IPS-15b (cell line): ENCODE results near the gene NME7.
"Not testable (repeated sequence)": the region's sequence is repeated elsewhere in the genome, so short reads cannot be mapped to it uniquely, and the experiment has no call there.

Experiments
- H3K27me3 ChIP-seq: one replicate; pipeline ENCODE4 v1.6.1; 2013; ENCODE audit warnings: low read length; ENCODE audit not compliant: control insufficient read depth, insufficient read depth
- H3K36me3 ChIP-seq: one replicate; pipeline ENCODE4 v1.6.1; 2013; ENCODE audit warnings: low read length; ENCODE audit not compliant: control insufficient read depth, insufficient read depth
- H3K4me1 ChIP-seq: one replicate; pipeline ENCODE4 v1.6.1; 2013; ENCODE audit warnings: mild to moderate bottlenecking, low read length; ENCODE audit not compliant: control insufficient read depth, insufficient read depth
- H3K4me3 ChIP-seq: one replicate; pipeline ENCODE4 v1.5.1; 2013; ENCODE audit warnings: low read depth, low read length
- H3K9ac ChIP-seq: one replicate; pipeline ENCODE4 v1.6.1; 2013; ENCODE audit warnings: low read depth, mild to moderate bottlenecking, low read length
- H3K9me3 ChIP-seq: one replicate; pipeline ENCODE4 v1.6.1; 2013; ENCODE audit warnings: mild to moderate bottlenecking, low read length; ENCODE audit not compliant: control insufficient read depth, insufficient read depth

Gene NME7

GRCh38 chr1:169129109-169129784 lies 238.3 kb downstream of the NME7 start:
- H3K27me3 ChIP-seq = no peaks in the 10 kb centered on the region
- no peaks in the 10 kb centered on the region for H3K9me3 ChIP-seq
- peaks cover 4% of the 10 kb centered on the region for H3K4me1 ChIP-seq
- H3K36me3 ChIP-seq = peaks cover 8% of the 10 kb centered on the region
- no peak overlapping the region for H3K9ac ChIP-seq
- no peak overlapping the region for H3K4me3 ChIP-seq

DNA sequence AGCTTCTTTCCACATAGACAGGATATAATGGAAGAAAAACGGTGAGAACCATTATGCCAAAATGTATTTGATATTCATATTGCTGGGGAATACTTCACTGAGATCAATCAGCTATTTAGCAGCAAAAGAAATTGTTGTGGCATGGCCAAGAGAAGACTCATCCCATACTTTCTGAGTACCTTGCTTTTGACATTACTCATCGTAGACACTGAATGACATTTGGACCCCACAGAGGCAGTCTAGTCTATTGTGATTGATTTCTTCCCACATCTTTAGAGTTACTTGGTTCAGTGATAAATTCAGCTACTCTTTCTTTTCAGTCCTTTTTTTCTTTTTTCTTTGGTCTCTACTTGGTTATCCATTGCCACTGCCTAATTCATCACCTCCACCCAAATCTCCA lies 239.0 kb downstream of the NME7 start:
- H3K4me3 ChIP-seq = no peak overlapping the region
- H3K9me3 ChIP-seq = no peaks in the 10 kb centered on the region
- no peak overlapping the region for H3K9ac ChIP-seq
- H3K27me3 ChIP-seq = no peaks in the 10 kb centered on the region
- peaks cover 8% of the 10 kb centered on the region for H3K36me3 ChIP-seq
- peaks cover 2% of the 10 kb centered on the region for H3K4me1 ChIP-seq

- H3K9me3 ChIP-seq = no peaks in the 10 kb centered on the region
- no peaks in the 10 kb centered on the region for H3K4me1 ChIP-seq
- no peak overlapping the region for H3K9ac ChIP-seq
- no peak overlapping the region for H3K4me3 ChIP-seq
- peaks cover 8% of the 10 kb centered on the region for H3K36me3 ChIP-seq
- H3K27me3 ChIP-seq = no peaks in the 10 kb centered on the region
Measured at GRCh38 chr1:169127305-169127704, 240.3 kb downstream of the NME7 start.

DNA sequence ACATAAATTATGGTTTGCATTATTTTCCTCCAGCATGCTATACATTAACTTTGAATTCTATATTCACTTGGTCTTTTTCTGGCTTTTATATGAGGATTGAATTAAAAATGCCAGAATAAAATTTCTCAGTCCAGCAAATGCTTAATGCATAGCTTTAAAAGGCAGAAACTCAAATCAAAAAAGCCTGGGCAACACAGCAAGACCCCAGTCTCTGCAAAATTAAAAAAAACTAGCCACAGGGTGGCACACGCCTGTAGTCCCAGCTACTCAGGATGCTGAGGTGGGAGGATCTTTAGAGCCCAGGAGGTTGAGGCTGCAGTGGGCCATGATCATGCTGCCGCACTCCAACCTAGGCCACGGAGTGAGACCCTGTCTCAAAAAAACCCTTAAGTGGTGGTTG lies 241.3 kb downstream of the NME7 start:
- no peaks in the 10 kb centered on the region for H3K4me1 ChIP-seq
- no peaks in the 10 kb centered on the region for H3K27me3 ChIP-seq
- H3K4me3 ChIP-seq = no peak overlapping the region
- H3K9ac ChIP-seq = no peak overlapping the region
- H3K36me3 ChIP-seq = peaks cover 8% of the 10 kb centered on the region
- H3K9me3 ChIP-seq = no peaks in the 10 kb centered on the region

GRCh38 chr1:169125597-169125996 lies 242.0 kb downstream of the NME7 start:
- H3K4me1 ChIP-seq, H3K9ac ChIP-seq, H3K36me3 ChIP-seq: not testable (repeated sequence)

GRCh38 chr1:169124459-169124858 lies 243.1 kb downstream of the NME7 start:
- Histone ChIP-seq H3K9me3 (no peaks in the 10 kb centered on the region), H3K27me3 (no peaks in the 10 kb centered on the region), H3K36me3 (peaks cover 3% of the 10 kb centered on the region), H3K4me1 (peaks cover 3% of the 10 kb centered on the region), H3K9ac (no peak overlapping the region), H3K4me3 (no peak overlapping the region)

More at GRCh38 chr1:169125597-169125996, 242.0 kb downstream of the NME7 start:
- H3K27me3 ChIP-seq, H3K4me3 ChIP-seq, H3K9me3 ChIP-seq: not testable (repeated sequence)

DNA sequence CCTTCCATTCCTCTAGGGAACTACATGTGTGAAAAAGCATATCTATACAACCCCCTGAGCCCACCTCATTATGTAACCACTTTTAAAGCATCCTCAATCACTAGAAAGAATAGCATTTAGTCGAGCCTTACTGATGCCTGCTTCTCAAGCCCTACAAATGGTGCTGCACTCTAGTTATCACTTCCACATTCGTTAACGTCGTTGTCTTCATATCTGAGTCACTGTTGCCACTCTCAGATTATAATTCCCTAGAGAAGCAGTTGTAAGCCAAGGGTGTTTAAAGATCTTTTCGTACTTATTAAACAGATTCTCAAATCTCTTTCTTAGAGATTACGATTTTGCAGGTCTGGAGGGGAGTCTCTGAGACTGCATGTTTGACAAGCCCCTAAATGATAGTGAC lies 244.6 kb downstream of the NME7 start:
- H3K4me1 ChIP-seq = peaks cover 6% of the 10 kb centered on the region
- peaks cover 6% of the 10 kb centered on the region for H3K36me3 ChIP-seq
- H3K4me3 ChIP-seq = no peak overlapping the region
- peak overlapping the region; percentile 5 for H3K9ac ChIP-seq
- H3K27me3 ChIP-seq = no peaks in the 10 kb centered on the region
- no peaks in the 10 kb centered on the region for H3K9me3 ChIP-seq

GRCh38 chr1:169121146-169121923 lies 246.3 kb downstream of the NME7 start:
- Histone ChIP-seq H3K27me3 (no peaks in the 10 kb centered on the region), H3K9me3 (no peaks in the 10 kb centered on the region), H3K4me3 (no peak overlapping the region), H3K9ac (no peak overlapping the region), H3K4me1 (peaks cover 6% of the 10 kb centered on the region), H3K36me3 (peaks cover 3% of the 10 kb centered on the region)

- Histone ChIP-seq H3K4me1 (peaks cover 12% of the 10 kb centered on the region), H3K36me3 (peaks cover 7% of the 10 kb centered on the region), H3K27me3 (no peaks in the 10 kb centered on the region), H3K4me3 (no peak overlapping the region), H3K9ac (no peak overlapping the region), H3K9me3 (no peaks in the 10 kb centered on the region)
Measured at GRCh38 chr1:169120066-169120465, 247.5 kb downstream of the NME7 start.

DNA sequence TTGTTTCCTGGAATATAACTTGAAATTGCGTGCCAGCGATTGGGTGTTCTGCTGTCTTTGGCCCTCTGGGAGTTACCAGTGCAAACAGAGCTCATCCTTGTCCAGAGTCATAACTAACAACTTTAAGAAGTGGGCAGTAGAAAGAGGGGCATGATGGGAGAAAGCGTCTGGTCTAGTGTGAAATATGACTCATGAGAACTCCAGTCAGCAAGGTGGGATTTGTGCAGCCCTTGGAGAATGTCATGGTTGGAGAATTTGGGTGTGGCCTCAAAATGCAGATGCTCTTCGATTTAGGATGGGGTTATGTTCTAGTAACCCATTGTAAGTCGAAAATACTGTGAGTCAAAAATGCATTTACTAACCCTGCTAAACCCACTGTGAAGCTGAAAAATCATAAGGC lies 248.2 kb downstream of the NME7 start:
- Histone ChIP-seq H3K9ac (no peak overlapping the region), H3K4me3 (no peak overlapping the region), H3K36me3 (peaks cover 7% of the 10 kb centered on the region), H3K4me1 (peaks cover 12% of the 10 kb centered on the region), H3K27me3 (no peaks in the 10 kb centered on the region), H3K9me3 (no peaks in the 10 kb centered on the region)

- H3K4me3 ChIP-seq = no peak overlapping the region
- H3K9ac ChIP-seq = no peak overlapping the region
- peaks cover 16% of the 10 kb centered on the region for H3K4me1 ChIP-seq
- H3K9me3 ChIP-seq = no peaks in the 10 kb centered on the region
- H3K27me3 ChIP-seq = no peaks in the 10 kb centered on the region
- peaks cover 7% of the 10 kb centered on the region for H3K36me3 ChIP-seq
Measured at GRCh38 chr1:169118227-169118626, 249.4 kb downstream of the NME7 start.

DNA sequence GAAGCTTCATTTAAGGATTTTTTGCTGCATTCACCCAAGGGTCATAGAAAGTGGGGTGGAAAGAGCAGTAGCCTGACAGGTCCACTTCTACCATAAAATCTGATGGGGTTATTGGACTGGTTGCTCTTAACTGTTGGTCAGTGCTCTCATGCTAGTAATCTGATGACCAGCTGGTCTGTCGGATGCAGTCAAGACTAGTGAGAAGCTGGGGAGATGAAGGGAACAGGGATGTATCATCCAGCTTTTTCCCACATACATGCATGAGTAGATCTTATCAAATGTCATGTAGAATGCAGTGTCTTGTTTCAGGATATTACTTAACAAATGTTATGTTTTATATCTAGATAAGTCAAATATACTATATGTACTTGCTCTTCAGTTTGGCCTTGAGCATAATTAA lies 250.0 kb downstream of the NME7 start:
- Histone ChIP-seq H3K4me3 (no peak overlapping the region), H3K9ac (no peak overlapping the region), H3K9me3 (no peaks in the 10 kb centered on the region), H3K36me3 (peaks cover 7% of the 10 kb centered on the region), H3K27me3 (no peaks in the 10 kb centered on the region), H3K4me1 (peaks cover 19% of the 10 kb centered on the region)
